PC-3 (cell line): ENCODE results near the gene MRPS31. TPM values are rescaled to one million over a fixed set of nuclear protein-coding genes. Genes with fewer than 3 reads are reported as not detected.

Experiments
- ATAC-seq: fragments of 200-7000 bp; cut with Tn5 transposase; 2 replicates; pipeline ENCODE4 v1.9.1; 2020; ENCODE audit warnings: mild to moderate bottlenecking, moderate library complexity
- BruUV-seq: library from RNA; stranded (reverse); fragments of 400-500 nt; replicated peaks from 2 replicates; lab custom pipeline; 2021; lab: Mats Ljungman, UMichigan
- CTCF ChIA-PET: fragments of 300-600 bp; sonication (Branson Sonifier 250); formaldehyde crosslinking; loops from one replicate; lab custom pipeline; 2022; ENCODE audit warnings: antibody characterized with exemption; lab: Charles Lee
- POLR2A ChIA-PET: fragments of 300-600 bp; sonication (Branson Sonifier 250); formaldehyde crosslinking; loops from one replicate; lab custom pipeline; 2022; ENCODE audit warnings: antibody characterized with exemption; ENCODE audit not compliant: unreplicated experiment; lab: Charles Lee
- DNase-seq: peaks from one replicate; pipeline ENCODE4 v3.0.0-alpha.2; 2015
- H2AFZ ChIP-seq: fragments of 300-600 bp; sonication (generic); 2 replicates; pipeline ENCODE4 v1.6.0; 2016; ENCODE audit warnings: antibody characterized with exemption, low read length
- H3F3A ChIP-seq: fragments of 300-600 bp; sonication (generic); one replicate; pipeline ENCODE4 v1.6.0; 2017; ENCODE audit warnings: antibody characterized with exemption, low read length, control low read depth, mild to moderate bottlenecking; ENCODE audit not compliant: unreplicated experiment
- H3K27ac ChIP-seq: fragments of 300-600 bp; sonication (generic); 2 replicates; pipeline ENCODE4 v1.5.1; 2016; ENCODE audit warnings: mild to moderate bottlenecking, low read length
- H3K27me3 ChIP-seq: fragments of 300-600 bp; sonication (generic); 2 replicates; pipeline ENCODE4 v1.6.1; 2016; ENCODE audit warnings: low read length, mixed read lengths
- H3K36me3 ChIP-seq: fragments of 300-600 bp; sonication (generic); 2 replicates; pipeline ENCODE4 v1.6.1; 2016; ENCODE audit warnings: low read depth, mixed run types, low read length, mixed read lengths
- H3K4me1 ChIP-seq: fragments of 300-600 bp; sonication (generic); 2 replicates; pipeline ENCODE4 v1.5.1; 2016; ENCODE audit warnings: low read length; ENCODE audit not compliant: insufficient read depth
- H3K4me2 ChIP-seq: fragments of 300-600 bp; sonication (generic); 2 replicates; pipeline ENCODE4 v1.6.0; 2016; ENCODE audit warnings: low read length
- H3K4me3 ChIP-seq: fragments of 300-600 bp; sonication (generic); 2 replicates; pipeline ENCODE4 v1.5.1; 2016; ENCODE audit warnings: mild to moderate bottlenecking, low read length, mixed read lengths
- H3K79me2 ChIP-seq: fragments of 300-600 bp; sonication (generic); 2 replicates; pipeline ENCODE4 v1.6.1; 2017; ENCODE audit warnings: low read length, mixed read lengths
- H3K9ac ChIP-seq: fragments of 300-600 bp; sonication (generic); 2 replicates; pipeline ENCODE4 v1.6.0; 2016; ENCODE audit warnings: mild to moderate bottlenecking, low read length
- H3K9me2 ChIP-seq: fragments of 300-600 bp; sonication (generic); replicated peaks from 2 replicates; pipeline ENCODE4 v1.6.1; 2016; ENCODE audit warnings: mixed run types, low read length, mixed read lengths
- H3K9me3 ChIP-seq: fragments of 300-600 bp; sonication (generic); 2 replicates; pipeline ENCODE4 v1.6.1; 2016; ENCODE audit warnings: low read length, mixed read lengths
- H4K20me1 ChIP-seq: fragments of 300-600 bp; sonication (generic); 2 replicates; pipeline ENCODE4 v1.6.1; 2016; ENCODE audit warnings: low read length, mixed read lengths
- CTCF ChIP-seq: fragments of 300-600 bp; sonication (generic); conservative IDR thresholded peaks from 2 replicates; pipeline ENCODE4 v1.5.1; 2017; ENCODE audit warnings: antibody characterized with exemption, low read depth, mild to moderate bottlenecking, low read length
- EZH2 ChIP-seq: fragments of 300-600 bp; sonication (generic); IDR thresholded peaks from one replicate; pipeline ENCODE4 v1.6.1; 2017; ENCODE audit warnings: antibody characterized with exemption, mild to moderate bottlenecking, low read length; ENCODE audit not compliant: unreplicated experiment
- EZH2phosphoT487 ChIP-seq: fragments of 300-600 bp; sonication (generic); IDR thresholded peaks from 2 replicates; pipeline ENCODE4 v1.6.1; 2018; ENCODE audit warnings: mild to moderate bottlenecking, antibody characterized with exemption, low read length, borderline replicate concordance
- intact Hi-C: fragments of 100-400 bp; cut with micrococcal nuclease; formaldehyde crosslinking; loops from 2 replicates; pipeline ENCODE4 v1.9.0; 2023
- total RNA-seq: library from RNA; depleted of rRNA; stranded (reverse); fragments of >200 nt; gene quantifications from 2 replicates; pipeline ENCODE4 v1.2.3, GENCODE V29; 2014

Gene MRPS31
- total RNA-seq, 1 experiment from 2014 or later, result 14.6 TPM

- H2AFZ ChIP-seq, result no peak overlapping the region
- no peak overlapping the region for H3K27ac ChIP-seq
- intact Hi-C loops, result no loop called here
- H4K20me1 ChIP-seq, result no peaks in the 10 kb centered on the region
- ATAC-seq (no peak), DNase-seq (no peak)
- BruUV-seq, result no TSS peak
- no peaks in the 10 kb centered on the region for H3K9me2 ChIP-seq
- no peak overlapping the region for H3K4me3 ChIP-seq
- no peaks in the 10 kb centered on the region for H3K79me2 ChIP-seq
- TF ChIP-seq EZH2, result no peak
- TF ChIP-seq CTCF, result no peak
- TF ChIP-seq EZH2phosphoT487, result no peak
- no peak overlapping the region for H3K9ac ChIP-seq
- no peaks in the 10 kb centered on the region for H3F3A ChIP-seq
- H3K4me1 ChIP-seq, result no peaks in the 10 kb centered on the region
- no peaks in the 10 kb centered on the region for H3K9me3 ChIP-seq
- H3K4me2 ChIP-seq, result no peak overlapping the region
- no peaks in the 10 kb centered on the region for H3K36me3 ChIP-seq
- POLR2A ChIA-PET, result no interaction called here
- CTCF ChIA-PET, result no interaction called here
- no peaks in the 10 kb centered on the region for H3K27me3 ChIP-seq
These were observed 32.3 kb upstream of the MRPS31 start for GRCh38 chr13:40803316-40803715.

- ChIA-PET CTCF (no interaction called here), POLR2A (no interaction called here)
- H3K9me2 ChIP-seq, result no peaks in the 10 kb centered on the region
- no peak overlapping the region for H3K27ac ChIP-seq
- BruUV-seq, result no TSS peak
- H3K9ac ChIP-seq, result no peak overlapping the region
- H3K4me2 ChIP-seq, result no peak overlapping the region
- H3K4me3 ChIP-seq, result no peak overlapping the region
- intact Hi-C loops, result no loop called here
- H2AFZ ChIP-seq, result no peak overlapping the region
- no peaks in the 10 kb centered on the region for H3K9me3 ChIP-seq
- no peaks in the 10 kb centered on the region for H4K20me1 ChIP-seq
- H3K27me3 ChIP-seq, result no peaks in the 10 kb centered on the region
- H3K4me1 ChIP-seq, result no peaks in the 10 kb centered on the region
- ATAC-seq (no peak), DNase-seq (no peak)
- H3K79me2 ChIP-seq, result no peaks in the 10 kb centered on the region
- H3F3A ChIP-seq, result no peaks in the 10 kb centered on the region
- H3K36me3 ChIP-seq, result no peaks in the 10 kb centered on the region
- no peak for TF ChIP-seq EZH2phosphoT487
- no peak for TF ChIP-seq CTCF
- TF ChIP-seq EZH2, result no peak
These were observed 30.5 kb upstream of the MRPS31 start for GRCh38 chr13:40801255-40802217.

GRCh38 chr13:40800559-40800958 is 29.6 kb upstream of the MRPS31 start:
- ChIA-PET CTCF (no interaction called here), POLR2A (no interaction called here)
- Histone ChIP-seq H3K9me3 (no peaks in the 10 kb centered on the region), H2AFZ (no peak overlapping the region), H4K20me1 (no peaks in the 10 kb centered on the region), H3K27me3 (no peaks in the 10 kb centered on the region), H3K36me3 (no peaks in the 10 kb centered on the region), H3K79me2 (no peaks in the 10 kb centered on the region), H3K9me2 (no peaks in the 10 kb centered on the region), H3K27ac (no peak overlapping the region), H3K4me1 (no peaks in the 10 kb centered on the region), H3K9ac (no peak overlapping the region), H3F3A (no peaks in the 10 kb centered on the region), H3K4me2 (no peak overlapping the region), H3K4me3 (no peak overlapping the region)
- DNase-seq, result no peak
- no TSS peak for BruUV-seq
- ATAC-seq, result no peak
- intact Hi-C loops, result no loop called here
- no peak for TF ChIP-seq EZH2
- TF ChIP-seq CTCF, result no peak
- TF ChIP-seq EZH2phosphoT487, result no peak
